Left ventricle myocardium superior (tissue), 1 donor: ENCODE results near the gene EXOC6B. TPM values are rescaled to one million over a fixed set of nuclear protein-coding genes. Genes with fewer than 3 reads are reported as not detected.
A peak's percentile ranks its signal among the peaks of the same experiment; 100 is the strongest.

Source experiments
- ATAC-seq: fragments of 200-7000 bp; cut with Tn5 transposase; one replicate; pipeline ENCODE4 v1.9.1; 2020; ENCODE audit warnings: mild to moderate bottlenecking, moderate library complexity
- DNase-seq: peaks from one replicate; pipeline ENCODE4 v3.0.0-alpha.2; 2020
- intact Hi-C: fragments of 100-400 bp; cut with micrococcal nuclease; formaldehyde crosslinking; loops from one replicate; pipeline ENCODE4 v1.11.0; 2022
- long read RNA-seq: library from polyadenylated mRNA; unstranded; transcript quantifications from one replicate; pipeline ENCODE4 v2.0.0, GENCODE V29; 2021
- total RNA-seq: library from RNA; stranded (reverse); fragmentation: NEBNext Ultra II Directional; extraction: Animal tissue kit (Norgen Biotek cat#: 25700); gene quantifications from one replicate; pipeline ENCODE4 v1.2.1, GENCODE V29; 2021
- donor health status: DM: no; HTN: yes; CAD: no; lungs with severe emphysema.

The EXOC6B gene
- total RNA-seq: 122 TPM
- long read RNA-seq, full-length matches to known transcripts: 8 of 91 reads
- long read RNA-seq, partial matches to known transcripts: 15 of 91 reads
- long read RNA-seq, other reads (novel, unspliced or antisense): 68 of 91 reads

GRCh38 chr2:72825257-72826155, at the start of gene EXOC6B:
TSS of gene EXOC6B (minus strand) at chr2:72826033.
- peak; percentile 96 for ATAC-seq
- intact Hi-C loops: no loop called here
- peak; percentile 96 for DNase-seq

GRCh38 chr2:72871880-72872279, 46.0 kb upstream of the EXOC6B start:
- intact Hi-C loops: no loop called here
- no peak for ATAC-seq
- DNase-seq: no peak

- no peak for DNase-seq
- intact Hi-C loops: no loop called here
- ATAC-seq: no peak
Observed at GRCh38 chr2:72871060-72871459, 45.2 kb upstream of the EXOC6B start.

- intact Hi-C loops: no loop called here
- ATAC-seq: no peak
- DNase-seq: no peak
Observed at GRCh38 chr2:72864500-72864899, 38.7 kb upstream of the EXOC6B start.

GRCh38 chr2:72863046-72863445, 37.2 kb upstream of the EXOC6B start:
- intact Hi-C loops: no loop called here
- DNase-seq (no peak), ATAC-seq (peak; percentile 20)

- ATAC-seq: peak; percentile 99
- intact Hi-C loops: no loop called here
- peak; percentile 93 for DNase-seq
Observed at GRCh38 chr2:72862239-72862988, 36.6 kb upstream of the EXOC6B start.

- ATAC-seq (peak; percentile 72), DNase-seq (no peak)
- intact Hi-C loops: loop anchor here (2.0 kb wide), 1 partner anchor 89 kb away; no protein-coding TSS in a partner anchor
Observed at GRCh38 chr2:72859831-72860262, 34.0 kb upstream of the EXOC6B start.

- no peak for DNase-seq
Observed at GRCh38 chr2:72851333-72851732, 25.5 kb upstream of the EXOC6B start.

GRCh38 chr2:72849138-72849462, 23.3 kb upstream of the EXOC6B start:
- no peak for ATAC-seq
- no peak for DNase-seq
- intact Hi-C loops: no loop called here

More at GRCh38 chr2:72851333-72851732, 25.5 kb upstream of the EXOC6B start:
- intact Hi-C loops: no loop called here
- ATAC-seq: no peak

- no peak for ATAC-seq
- DNase-seq: no peak
- intact Hi-C loops: no loop called here
Observed at GRCh38 chr2:72848436-72849137, 22.8 kb upstream of the EXOC6B start.

GRCh38 chr2:72847534-72848315, 21.9 kb upstream of the EXOC6B start:
- ATAC-seq (no peak), DNase-seq (no peak)
- intact Hi-C loops: no loop called here

GRCh38 chr2:72846171-72847095, 20.6 kb upstream of the EXOC6B start:
- DNase-seq (no peak), ATAC-seq (no peak)
- intact Hi-C loops: no loop called here

- DNase-seq: no peak
Observed at GRCh38 chr2:72843301-72843700, 17.5 kb upstream of the EXOC6B start.

GRCh38 chr2:72841462-72842125, 15.8 kb upstream of the EXOC6B start:
- no peak for DNase-seq
- no peak for ATAC-seq
- intact Hi-C loops: no loop called here

More at GRCh38 chr2:72843301-72843700, 17.5 kb upstream of the EXOC6B start:
- no peak for ATAC-seq
- intact Hi-C loops: no loop called here

GRCh38 chr2:72840066-72840465, 14.2 kb upstream of the EXOC6B start:
- intact Hi-C loops: no loop called here
- no peak for DNase-seq
- no peak for ATAC-seq

GRCh38 chr2:72837171-72837570, 11.3 kb upstream of the EXOC6B start:
- DNase-seq (no peak), ATAC-seq (no peak)
- intact Hi-C loops: no loop called here

GRCh38 chr2:72835403-72835802, 9.6 kb upstream of the EXOC6B start:
- intact Hi-C loops: no loop called here
- no peak for DNase-seq
- ATAC-seq: no peak
